ENCODE measurements around the gene SNX5.

GRCh38 chr20:18001131-18001921 is 32.7 kb upstream of the SNX5 start:
- TF ChIP-seq CTCF (optimal IDR thresholded peaks at IDR 0.05 in 1 of 3, IDR thresholded peaks at IDR 0.05 in 1 of 3, conservative IDR thresholded peaks at IDR 0.05 in 1 of 3; ENCODE audit: extremely low read depth in 1 of 3, insufficient read depth in 2 of 3, low read length in 3 of 3): peak in 1 of 3 experiments; percentile 18
- TF ChIP-seq EZH2 (IDR thresholded peaks at IDR 0.05; ENCODE audit: low read length): no peak

All from keratinocyte (primary cell).